Prostate gland (tissue), 2 donors: Measurements from ENCODE around the gene KCNK2.

Experiments
- CTCF ChIP-seq, 4 experiments: fragments of 200-600 bp in 2 of 4; fragments of 450-650 bp in 2 of 4; sonication (generic) in 2 of 4; IDR thresholded peaks; 1 replicate in 3 of 4; 2 replicates in 1 of 4; pipeline ENCODE4 v1.5.1; 2016 to 2019; ENCODE audit warnings: antibody characterized with exemption in 4 of 4, mild to moderate bottlenecking in 2 of 4, moderate library complexity in 2 of 4
- POLR2AphosphoS5 ChIP-seq: sonication (generic); formaldehyde crosslinking; IDR thresholded peaks from one replicate; pipeline ENCODE4 v1.6.1; 2017; ENCODE audit warnings: antibody characterized with exemption

- no peak for TF ChIP-seq POLR2AphosphoS5
- TF ChIP-seq CTCF (IDR thresholded peaks at IDR 0.05), result no peak
These were observed 11.5 kb upstream of the KCNK2 start for GRCh38 chr1:215071078-215071477.
